K562 (cell line): ENCODE data around the gene SLC7A8. TPM values are rescaled to one million over a fixed set of nuclear protein-coding genes. Genes with fewer than 3 reads are reported as not detected.
A peak's percentile ranks its signal among the peaks of the same experiment; 100 is the strongest.

Experiments used
- CBX1 ChIP-seq: sonication (generic); IDR thresholded peaks from 2 replicates; pipeline ENCODE4 v1.6.1; 2016; ENCODE audit warnings: antibody characterized with exemption, low read depth, mild to moderate bottlenecking
- CBX8 ChIP-seq: fragments of 200-600 bp; sonication (generic); IDR thresholded peaks from 2 replicates; pipeline ENCODE4 v1.6.1; 2012; ENCODE audit warnings: borderline replicate concordance, mixed run types, low read depth, mild to moderate bottlenecking, moderate library complexity, mixed read lengths, low read length, control low read depth, inconsistent platforms; ENCODE audit not compliant: poor library complexity, severe bottlenecking; ENCODE audit errors: extremely low read depth
- ETS1 ChIP-seq: conservative IDR thresholded peaks from 2 replicates; pipeline ENCODE4 v1.6.1; 2011; ENCODE audit warnings: low read depth, mild to moderate bottlenecking, low read length; ENCODE audit not compliant: control insufficient read depth
- HBP1 ChIP-seq: fragments of 450-650 bp; formaldehyde crosslinking; IDR thresholded peaks from 2 replicates; pipeline ENCODE4 v1.4.0; 2022; ENCODE audit warnings: missing genetic modification characterization
- KAT8 ChIP-seq: fragments of 450-650 bp; IDR thresholded peaks from 2 replicates; pipeline ENCODE4 v1.6.1; 2016; ENCODE audit warnings: low read depth, mild to moderate bottlenecking
- KDM5B ChIP-seq: fragments of 200-600 bp; sonication (generic); IDR thresholded peaks from 2 replicates; pipeline ENCODE4 v1.6.1; 2012; ENCODE audit warnings: low read depth, mild to moderate bottlenecking, moderate library complexity, low read length, control low read depth, inconsistent platforms; ENCODE audit not compliant: insufficient replicate concordance
- L3MBTL2 ChIP-seq: fragments of 450-650 bp; IDR thresholded peaks from 2 replicates; pipeline ENCODE4 v1.6.1; 2016; ENCODE audit warnings: mild to moderate bottlenecking, moderate library complexity
- LEF1 ChIP-seq: fragments of 450-650 bp; IDR thresholded peaks from 2 replicates; pipeline ENCODE4 v1.6.1; 2016; ENCODE audit warnings: mild to moderate bottlenecking
- MAFG ChIP-seq: fragments of 450-650 bp; conservative IDR thresholded peaks from 2 replicates; pipeline ENCODE4 v1.6.1; 2016; ENCODE audit warnings: missing genetic modification characterization, missing compliant biosample characterization
- NR2C1 ChIP-seq, 2 experiments: fragments of 450-650 bp; IDR thresholded peaks; 2 replicates each; pipeline ENCODE4 v1.6.1; 2017; ENCODE audit warnings: mild to moderate bottlenecking in 2 of 2, antibody characterized with exemption in 1 of 2, inconsistent platforms in 1 of 2, missing compliant biosample characterization in 1 of 2, missing genetic modification characterization in 1 of 2
- POLR2B ChIP-seq: fragments of 450-650 bp; IDR thresholded peaks from 2 replicates; pipeline ENCODE4 v1.6.1; 2018; ENCODE audit warnings: low read depth; ENCODE audit not compliant: partially characterized antibody
- RBFOX2 ChIP-seq: fragments of 200-400 bp; formaldehyde crosslinking; IDR thresholded peaks from 2 replicates; pipeline ENCODE4 v1.6.1; 2017; ENCODE audit warnings: low read depth, mild to moderate bottlenecking, low read length, moderate library complexity
- SOX6 ChIP-seq: fragments of 450-650 bp; IDR thresholded peaks from 2 replicates; pipeline ENCODE4 v1.6.1; 2014; ENCODE audit warnings: mild to moderate bottlenecking
- SRSF7 ChIP-seq: fragments of 200-400 bp; formaldehyde crosslinking; optimal IDR thresholded peaks from 2 replicates; pipeline ENCODE3; 2017; ENCODE audit warnings: mild to moderate bottlenecking, low read depth, low read length
- ZNF3 ChIP-seq: fragments of 250-450 bp; sonication (Bioruptor Pico); IDR thresholded peaks from 2 replicates; pipeline ENCODE4 v1.5.0; 2021; ENCODE audit warnings: mild to moderate bottlenecking, moderate library complexity
- ZNF655 ChIP-seq: fragments of 250-450 bp; sonication (Bioruptor Pico); IDR thresholded peaks from 2 replicates; pipeline ENCODE4 v1.5.0; 2021
- polyA plus RNA-seq, 8 experiments: library from polyadenylated mRNA; depleted of rRNA in 4 of 8; stranded (reverse) in 5 of 8; unstranded in 3 of 8; fragments of >200 nt; fragmentation: Nextera tagmentation in 2 of 8; fragmentation: Illumina TruSeq in 1 of 8; extraction: Ambion mirVana in 2 of 8; extraction: Trizol in 1 of 8; gene quantifications; 2 replicates each; pipeline versions ENCODE4 v1.2.1 to v1.2.3, GENCODE V29; 2011 to 2014; ENCODE audit warnings: inconsistent platforms in 1 of 8, missing spikeins in 1 of 8
- total RNA-seq, 7 experiments: library from RNA; depleted of rRNA in 6 of 7; stranded (reverse); fragments of >200 nt in 6 of 7; fragmentation: Illumina TruSeq in 2 of 7; extraction: Trizol in 2 of 7; gene quantifications; 2 replicates each; pipeline versions ENCODE4 v1.2.1 to v1.2.3, GENCODE V29; 2011 to 2021; ENCODE audit warnings: low replicate concordance in 1 of 7
- TF ChIP-seq, protein P1 (sequence below), 3 experiments: fragments of 200-800 bp in 1 of 3; sonication (Bioruptor generic) in 1 of 3; sonication (generic) in 1 of 3; formaldehyde crosslinking in 1 of 3; IDR thresholded peaks; 2 replicates each; pipeline versions ENCODE4 v1.6.1 to v1.8.0; 2016 to 2022; ENCODE audit warnings: mild to moderate bottlenecking in 2 of 3, missing compliant biosample characterization in 2 of 3, missing genetic modification characterization in 2 of 3, missing genetic modification reagents in 1 of 3
- TF ChIP-seq, protein P2 (sequence below): sonication (generic); formaldehyde crosslinking; IDR thresholded peaks from 2 replicates; pipeline ENCODE4 v1.8.1; 2023; ENCODE audit warnings: mild to moderate bottlenecking, missing genetic modification reagents

The SLC7A8 gene
- total and polyA plus RNA-seq, 9 of the 15 experiments (the other 6 are each of a cell fraction or from before 2014, with no cell fraction given), result 2.0 to 33.0 (median 6.0) TPM

DNA sequence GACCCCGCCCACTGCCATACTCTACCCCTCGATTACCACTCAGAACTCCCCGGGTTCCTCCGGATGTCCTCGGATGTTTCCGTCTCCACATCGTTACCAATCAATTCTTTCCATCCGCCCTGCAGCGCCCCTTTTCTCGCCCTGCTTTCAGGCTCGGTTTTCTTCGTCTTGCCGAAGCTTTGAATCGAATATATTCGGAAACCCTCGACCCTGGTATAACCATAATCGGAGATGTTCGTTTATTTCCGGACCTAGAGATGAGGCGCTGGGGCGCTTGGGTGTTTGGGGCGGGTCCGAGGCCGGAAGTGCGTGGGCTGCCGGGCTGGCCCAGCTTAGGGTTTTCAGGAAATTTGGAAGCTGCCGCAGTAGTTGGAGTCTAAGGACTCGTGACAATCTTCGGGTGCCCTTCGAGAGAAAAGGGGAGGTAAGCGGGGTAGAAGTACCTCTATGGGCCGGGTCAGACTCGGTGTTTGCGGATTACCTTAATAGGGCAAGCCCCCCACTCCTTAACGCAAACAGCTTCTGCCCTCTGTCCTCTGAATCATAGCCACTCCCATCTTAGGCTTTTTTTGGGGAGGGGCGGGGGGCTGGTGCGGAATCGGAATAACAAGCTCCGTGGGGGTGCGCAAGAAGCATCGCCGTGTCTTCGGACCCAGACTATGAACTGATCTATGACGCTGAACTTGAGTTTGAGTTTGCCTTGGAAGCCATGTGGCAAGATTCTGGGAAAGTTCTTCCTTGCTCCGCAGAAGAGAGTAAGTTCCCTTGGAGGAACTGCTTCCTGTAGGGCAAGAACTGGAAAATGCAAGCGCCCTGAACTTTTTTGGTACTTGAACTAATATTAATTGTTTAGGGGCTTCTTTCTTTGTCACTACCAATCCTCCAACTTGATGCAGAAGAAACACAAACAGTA is 88.0 kb downstream of the SLC7A8 start, which contains the start of gene C14orf119 (continued):
- TF ChIP-seq CBX8 (no peak), KAT8 (no peak), RBFOX2 (peak; percentile 74), ZNF3 (CRISPR knock-in tag) (no peak), LEF1 (peak; percentile 38; the same call in 1 of the 2 replicates), MAFG (no peak), ZNF655 (no peak), SRSF7 (no peak), POLR2B (peak; percentile 86), L3MBTL2 (peak; percentile 9; the same call in 1 of the 2 replicates), KDM5B (peak; percentile 64), ETS1 (peak; percentile 66; the same call in 1 of the 2 replicates), CBX1 (0 out of 2 replicates have a peak, but pooled peaks have one; percentile 59), NR2C1 (IDR thresholded peaks at IDR 0.05) (peak; percentile 79; the same call in 1 of the 2 replicates), NR2C1 (tag; IDR thresholded peaks at IDR 0.05) (peak; percentile 67), SOX6 (peak; percentile 37; the same call in 1 of the 2 replicates), HBP1 (CRISPR knock-in tag) (0 out of 2 replicates have a peak, but pooled peaks have one; percentile 19)
- TF ChIP-seq, protein P1, sequence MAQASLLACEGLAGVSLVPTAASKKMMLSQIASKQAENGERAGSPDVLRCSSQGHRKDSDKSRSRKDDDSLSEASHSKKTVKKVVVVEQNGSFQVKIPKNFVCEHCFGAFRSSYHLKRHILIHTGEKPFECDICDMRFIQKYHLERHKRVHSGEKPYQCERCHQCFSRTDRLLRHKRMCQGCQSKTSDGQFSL (CRISPR knock-in tag; IDR thresholded peaks at IDR 0.05), result peak; percentile 77; the same call in 1 of the 2 replicates
- TF ChIP-seq, protein P1 (tag; IDR thresholded peaks at IDR 0.05), result peak in 1 of 2 experiments; percentile 49; a peak in 1 of 4 replicates
- TF ChIP-seq, protein P2, sequence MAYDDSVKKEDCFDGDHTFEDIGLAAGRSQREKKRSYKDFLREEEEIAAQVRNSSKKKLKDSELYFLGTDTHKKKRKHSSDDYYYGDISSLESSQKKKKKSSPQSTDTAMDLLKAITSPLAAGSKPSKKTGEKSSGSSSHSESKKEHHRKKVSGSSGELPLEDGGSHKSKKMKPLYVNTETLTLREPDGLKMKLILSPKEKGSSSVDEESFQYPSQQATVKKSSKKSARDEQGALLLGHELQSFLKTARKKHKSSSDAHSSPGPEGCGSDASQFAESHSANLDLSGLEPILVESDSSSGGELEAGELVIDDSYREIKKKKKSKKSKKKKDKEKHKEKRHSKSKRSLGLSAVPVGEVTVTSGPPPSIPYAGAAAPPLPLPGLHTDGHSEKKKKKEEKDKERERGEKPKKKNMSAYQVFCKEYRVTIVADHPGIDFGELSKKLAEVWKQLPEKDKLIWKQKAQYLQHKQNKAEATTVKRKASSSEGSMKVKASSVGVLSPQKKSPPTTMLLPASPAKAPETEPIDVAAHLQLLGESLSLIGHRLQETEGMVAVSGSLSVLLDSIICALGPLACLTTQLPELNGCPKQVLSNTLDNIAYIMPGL (CRISPR knock-in tag), result no peak
